Measurements from ENCODE around the gene NF1. TPM values are rescaled to one million over a fixed set of nuclear protein-coding genes. Genes with fewer than 3 reads are reported as not detected.

Gene NF1
- total RNA-seq, 4 donors from 2014 or later: 61.4 to 81.2 (median 66.6) TPM

DNA sequence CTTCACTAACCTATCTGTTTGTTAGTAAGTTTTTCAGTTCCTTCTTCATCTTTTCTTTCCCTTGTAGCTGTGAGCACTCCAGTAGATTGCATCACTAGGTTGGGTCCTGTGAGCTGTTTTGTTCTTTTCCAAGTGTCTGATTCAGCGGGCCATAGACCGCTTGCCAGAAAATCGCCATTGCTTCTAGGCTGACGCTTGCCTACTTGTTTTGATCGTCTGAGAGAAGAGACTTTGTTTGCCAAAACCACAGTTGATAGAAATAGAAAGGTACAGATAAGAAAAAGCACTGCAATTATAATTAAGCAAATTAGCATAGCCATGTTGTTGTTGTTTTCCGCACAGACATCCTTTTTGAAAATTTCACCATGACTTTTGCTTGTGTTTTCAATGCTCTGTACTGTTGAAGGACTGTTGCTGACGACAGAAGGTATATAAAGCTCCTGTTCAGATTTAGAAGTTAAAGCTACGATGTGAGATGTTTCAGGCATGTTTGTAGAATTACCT is 223.6 kb downstream of the NF1 start:
- TF ChIP-seq, protein P1, sequence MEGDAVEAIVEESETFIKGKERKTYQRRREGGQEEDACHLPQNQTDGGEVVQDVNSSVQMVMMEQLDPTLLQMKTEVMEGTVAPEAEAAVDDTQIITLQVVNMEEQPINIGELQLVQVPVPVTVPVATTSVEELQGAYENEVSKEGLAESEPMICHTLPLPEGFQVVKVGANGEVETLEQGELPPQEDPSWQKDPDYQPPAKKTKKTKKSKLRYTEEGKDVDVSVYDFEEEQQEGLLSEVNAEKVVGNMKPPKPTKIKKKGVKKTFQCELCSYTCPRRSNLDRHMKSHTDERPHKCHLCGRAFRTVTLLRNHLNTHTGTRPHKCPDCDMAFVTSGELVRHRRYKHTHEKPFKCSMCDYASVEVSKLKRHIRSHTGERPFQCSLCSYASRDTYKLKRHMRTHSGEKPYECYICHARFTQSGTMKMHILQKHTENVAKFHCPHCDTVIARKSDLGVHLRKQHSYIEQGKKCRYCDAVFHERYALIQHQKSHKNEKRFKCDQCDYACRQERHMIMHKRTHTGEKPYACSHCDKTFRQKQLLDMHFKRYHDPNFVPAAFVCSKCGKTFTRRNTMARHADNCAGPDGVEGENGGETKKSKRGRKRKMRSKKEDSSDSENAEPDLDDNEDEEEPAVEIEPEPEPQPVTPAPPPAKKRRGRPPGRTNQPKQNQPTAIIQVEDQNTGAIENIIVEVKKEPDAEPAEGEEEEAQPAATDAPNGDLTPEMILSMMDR (IDR thresholded peaks at IDR 0.05; ENCODE audit: low read depth): no peak

DNA sequence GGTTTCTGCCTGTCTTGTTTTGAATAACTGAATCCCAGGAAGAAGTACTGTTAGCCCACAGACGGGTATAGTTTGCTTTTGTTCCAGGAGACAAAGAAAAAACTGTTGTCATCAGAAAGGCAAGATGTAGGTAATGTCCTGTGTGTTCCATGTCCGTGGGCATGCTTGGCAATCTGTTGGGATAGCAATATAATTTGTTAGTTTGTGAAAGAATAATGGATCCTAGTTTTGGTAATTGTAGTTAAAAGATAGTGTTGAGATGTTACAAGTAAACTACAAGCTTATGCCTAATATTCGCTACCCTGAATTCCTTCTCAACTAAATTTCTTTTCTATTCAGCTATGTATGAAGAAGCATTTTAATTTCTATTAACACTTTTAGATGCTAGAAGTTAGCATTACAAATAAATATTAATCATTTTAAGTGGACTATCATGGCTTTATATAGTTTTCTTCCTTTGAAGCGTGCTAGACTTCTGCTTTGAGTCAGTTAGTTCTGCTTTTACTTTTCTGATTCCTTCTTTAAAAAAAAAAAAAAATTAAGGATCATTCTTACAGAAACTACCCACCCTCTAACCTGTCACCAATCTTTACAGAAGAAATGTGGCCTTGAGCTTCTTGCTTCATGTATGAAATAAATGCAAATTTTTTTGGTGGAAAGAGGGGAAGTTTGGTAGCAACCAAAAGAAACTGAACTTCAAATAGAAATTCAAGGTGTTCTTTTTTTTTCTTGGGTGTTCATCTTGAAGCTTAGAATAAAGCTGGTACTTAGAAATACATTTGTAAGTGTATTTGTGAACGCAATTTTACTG is 224.3 kb downstream of the NF1 start:
- TF ChIP-seq, protein P1 (IDR thresholded peaks at IDR 0.05; ENCODE audit: low read depth): no peak

DNA sequence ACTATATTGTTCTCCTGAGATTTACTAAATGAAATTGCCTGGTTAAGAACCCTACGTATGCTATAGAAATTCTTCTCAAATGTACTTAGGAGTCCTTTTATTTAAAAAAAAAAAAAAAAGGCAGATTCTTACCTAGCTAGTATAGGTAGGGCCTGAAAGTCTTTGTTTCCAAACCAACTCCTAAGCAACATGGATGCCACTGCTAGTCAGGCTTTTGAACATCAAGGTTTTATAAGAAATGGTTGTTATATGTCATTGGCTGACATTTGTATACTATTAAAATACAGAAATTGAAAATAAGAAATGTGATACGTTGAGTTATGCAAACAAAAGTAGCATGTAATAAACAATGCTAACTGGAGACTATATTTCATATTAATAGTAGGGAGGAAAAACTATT is 225.5 kb downstream of the NF1 start:
- TF ChIP-seq, protein P1 (IDR thresholded peaks at IDR 0.05; ENCODE audit: low read depth): no peak

DNA sequence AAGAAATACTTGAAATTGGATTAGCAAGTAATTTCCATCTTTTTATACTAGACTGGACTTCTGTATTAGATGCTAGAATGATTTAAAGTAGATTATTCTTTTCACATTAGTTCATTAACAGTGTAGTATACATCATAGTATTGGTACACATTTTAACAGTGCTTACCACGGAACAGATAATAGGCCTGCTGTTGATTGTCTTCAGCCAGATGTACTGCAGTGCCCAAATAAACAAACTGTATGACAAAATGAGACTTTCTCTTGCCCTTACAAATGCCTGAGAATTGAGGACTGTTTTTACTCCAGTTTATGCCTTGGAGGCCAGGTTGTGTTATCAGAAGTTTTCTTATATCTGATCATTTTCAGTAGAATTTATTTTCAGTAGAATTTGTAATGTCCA is 226.0 kb downstream of the NF1 start:
- TF ChIP-seq, protein P1 (IDR thresholded peaks at IDR 0.05; ENCODE audit: low read depth): no peak

DNA sequence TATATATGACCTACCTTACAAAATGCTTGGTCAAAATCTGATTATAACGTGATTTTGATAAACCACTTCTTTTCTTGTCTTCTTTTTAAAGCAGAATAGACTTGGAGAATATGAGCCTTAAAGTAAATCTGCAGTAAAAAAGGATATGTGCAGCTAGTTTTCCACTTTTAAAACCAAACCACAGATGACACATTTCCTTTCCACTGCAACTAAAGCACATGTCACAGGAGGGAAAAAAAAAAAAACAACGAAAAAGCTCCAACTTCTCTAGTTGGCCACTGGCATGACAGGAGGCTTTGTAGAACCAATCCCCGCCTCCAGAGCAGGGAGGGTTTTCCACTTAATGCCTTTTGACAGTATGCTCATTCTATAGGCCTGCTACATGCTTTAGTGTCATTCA is 226.7 kb downstream of the NF1 start, which contains the start of gene EVI2A:
Gene EVI2A, minus strand, starts transcription at position 142 of the 400 bp plus-strand sequence. CDS start 2,609 bp downstream, outside the sequence.
- TF ChIP-seq, protein P1 (IDR thresholded peaks at IDR 0.05; ENCODE audit: low read depth): no peak

DNA sequence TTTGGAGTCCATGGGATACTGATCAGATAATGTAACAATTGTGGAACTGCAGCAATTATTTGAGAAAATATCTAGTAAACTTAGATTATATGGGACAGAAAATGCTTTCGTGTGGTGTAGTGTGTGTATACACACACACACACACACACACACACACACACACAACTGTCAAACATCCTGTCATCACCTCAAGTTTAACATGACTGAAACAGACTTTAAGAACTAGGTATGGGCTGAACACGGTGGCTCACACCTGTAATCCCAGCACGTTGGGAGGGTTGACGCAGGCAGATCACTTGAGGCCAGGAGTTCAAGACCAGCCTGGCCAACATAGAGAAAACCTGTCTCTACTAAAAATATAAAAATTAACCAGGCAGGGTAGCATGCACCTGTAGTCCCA is 227.2 kb downstream of the NF1 start:
- TF ChIP-seq, protein P1 (IDR thresholded peaks at IDR 0.05; ENCODE audit: low read depth): no peak

DNA sequence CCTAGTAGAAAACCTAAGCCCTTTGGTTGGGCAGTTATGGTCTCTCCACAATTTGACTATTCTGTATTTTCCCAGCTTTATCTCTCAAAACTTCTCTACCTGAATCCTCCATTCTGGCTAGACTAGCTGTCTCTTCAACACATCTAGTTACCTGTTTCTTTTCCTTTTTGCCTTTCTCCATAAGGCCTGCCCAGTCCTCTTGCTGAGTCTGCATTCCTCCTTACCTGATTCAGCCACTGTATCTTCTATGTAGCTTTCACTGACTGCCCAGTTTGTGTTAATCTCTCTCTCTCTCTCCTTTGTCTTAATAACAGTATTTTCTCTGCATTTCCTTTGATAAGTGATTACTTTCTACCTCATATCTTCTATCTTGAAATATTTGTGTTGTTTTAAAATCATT is 228.8 kb downstream of the NF1 start:
- TF ChIP-seq, protein P1 (IDR thresholded peaks at IDR 0.05; ENCODE audit: low read depth): no peak

Measured in subcutaneous adipose tissue (tissue), 4 donors.